MM.1S (cell line): ENCODE measurements around the gene SULT1C2.

Experiments
- CTCF ChIP-seq: fragments of 300-600 bp; sonication (generic); IDR thresholded peaks from 2 replicates; pipeline ENCODE4 v1.5.1; 2016; ENCODE audit warnings: antibody characterized with exemption, low read length, mixed read lengths
- EZH2 ChIP-seq: fragments of 300-600 bp; sonication (generic); optimal IDR thresholded peaks from 2 replicates; pipeline ENCODE3; 2017; ENCODE audit warnings: low read depth, mild to moderate bottlenecking, antibody characterized with exemption, low read length, mixed read lengths

- TF ChIP-seq CTCF: no peak
- TF ChIP-seq EZH2: no peak
Observed at GRCh38 chr2:108253106-108253505, 35.6 kb upstream of the SULT1C2 start.
